ENCODE measurements around the gene CAPSL. TPM values are rescaled to one million over a fixed set of nuclear protein-coding genes. Genes with fewer than 3 reads are reported as not detected.
A peak's percentile ranks its signal among the peaks of the same experiment; 100 is the strongest.
"Not testable (repeated sequence)": the region's sequence is repeated elsewhere in the genome, so short reads cannot be mapped to it uniquely, and the experiment has no call there.

Gene CAPSL
- total RNA-seq: 1 to 10 TPM in 2 of 4 donors, not detected in 2; 1.5 to 7.7 TPM

- intact Hi-C loops (cut with DNase I; ENCODE audit: low total_unique reads): no loop called here
- DNase-seq: peak; percentile 41 to 56
- H3K36me3 ChIP-seq: no peaks in the 10 kb centered on the region
Measured at GRCh38 chr5:35938568-35939227, at the start of gene CAPSL. CAPSL (minus strand) TSS chr5:35938622; CDS start chr5:35921120, 17,502 bp downstream.

GRCh38 chr5:35987776-35988175 lies 49.4 kb upstream of the CAPSL start:
- no peak for DNase-seq
- no peak for TF ChIP-seq CTCF (IDR thresholded peaks at IDR 0.05)
- TF ChIP-seq POLR2A (IDR thresholded peaks at IDR 0.05): no peak
- no peaks in the 10 kb centered on the region for H3K9me3 ChIP-seq
- no peak overlapping the region for H3K4me3 ChIP-seq
- no peaks in the 10 kb centered on the region for H3K4me1 ChIP-seq
- no peaks in the 10 kb centered on the region for H3K27me3 ChIP-seq
- H3K27ac ChIP-seq: no peak overlapping the region
- no peaks in the 10 kb centered on the region for H3K36me3 ChIP-seq
- intact Hi-C loops (cut with DNase I; ENCODE audit: low total_unique reads): no loop called here

More at GRCh38 chr5:35938568-35939227, at the start of gene CAPSL:
- Histone ChIP-seq H3K9me3 (no peaks in the 10 kb centered on the region), H3K27me3 (no peaks in the 10 kb centered on the region), H3K4me1 (no peaks in the 10 kb centered on the region), H3K27ac (no peak within 1 kb of the TSS), H3K4me3 (no peak within 1 kb of the TSS)
- TF ChIP-seq CTCF (IDR thresholded peaks at IDR 0.05): no peak
- TF ChIP-seq POLR2A (IDR thresholded peaks at IDR 0.05): no peak

GRCh38 chr5:35979715-35980114 lies 41.3 kb upstream of the CAPSL start:
- intact Hi-C loops (cut with DNase I; ENCODE audit: low total_unique reads): no loop called here
- H3K4me3 ChIP-seq: no peak overlapping the region
- H3K27ac ChIP-seq: no peak overlapping the region
- H3K9me3 ChIP-seq: no peaks in the 10 kb centered on the region
- H3K36me3 ChIP-seq: no peaks in the 10 kb centered on the region
- no peaks in the 10 kb centered on the region for H3K4me1 ChIP-seq
- DNase-seq: no peak
- no peak for TF ChIP-seq CTCF (IDR thresholded peaks at IDR 0.05)
- no peak for TF ChIP-seq POLR2A (IDR thresholded peaks at IDR 0.05)
- no peaks in the 10 kb centered on the region for H3K27me3 ChIP-seq

- H3K4me3 ChIP-seq; H3K36me3 ChIP-seq; intact Hi-C loops (cut with DNase I; ENCODE audit: low total_unique reads); H3K9me3 ChIP-seq; H3K27ac ChIP-seq; H3K4me1 ChIP-seq; DNase-seq; H3K27me3 ChIP-seq: not testable (repeated sequence)
Measured at GRCh38 chr5:35976859-35977258, 38.4 kb upstream of the CAPSL start.

- Histone ChIP-seq H3K9me3 (no peaks in the 10 kb centered on the region), H3K27me3 (no peaks in the 10 kb centered on the region), H3K27ac (no peak overlapping the region), H3K36me3 (no peaks in the 10 kb centered on the region), H3K4me3 (no peak overlapping the region), H3K4me1 (no peaks in the 10 kb centered on the region)
- intact Hi-C loops (cut with DNase I; ENCODE audit: low total_unique reads): no loop called here
- no peak for DNase-seq
- no peak for TF ChIP-seq CTCF (IDR thresholded peaks at IDR 0.05)
- no peak for TF ChIP-seq POLR2A (IDR thresholded peaks at IDR 0.05)
Measured at GRCh38 chr5:35974570-35974969, 36.1 kb upstream of the CAPSL start.

- H3K27me3 ChIP-seq: no peaks in the 10 kb centered on the region
- intact Hi-C loops (cut with DNase I; ENCODE audit: low total_unique reads): no loop called here
- no peaks in the 10 kb centered on the region for H3K4me1 ChIP-seq
- no peak for TF ChIP-seq CTCF (IDR thresholded peaks at IDR 0.05)
- no peak for TF ChIP-seq POLR2A (IDR thresholded peaks at IDR 0.05)
- no peaks in the 10 kb centered on the region for H3K36me3 ChIP-seq
- H3K27ac ChIP-seq: no peak overlapping the region
- no peaks in the 10 kb centered on the region for H3K9me3 ChIP-seq
- DNase-seq: no peak
- H3K4me3 ChIP-seq: no peak overlapping the region
Measured at GRCh38 chr5:35971878-35972210, 33.4 kb upstream of the CAPSL start.

Data from uterus (tissue), 4 donors.